Fibroblast of lung (primary cell): Measurements from ENCODE around the gene IFNG-AS1. TPM values are rescaled to one million over a fixed set of nuclear protein-coding genes. Genes with fewer than 3 reads are reported as not detected.
A peak's percentile ranks its signal among the peaks of the same experiment; 100 is the strongest.

ENCODE experiments used
- DNase-seq, 2 donors: peaks; one replicate each; pipeline versions ENCODE4 v3.0.0 to v3.0.0-alpha.2; 2010; ENCODE audit warnings: low read depth in 2 of 2
- H2AFZ ChIP-seq: 2 replicates; pipeline ENCODE4 v1.5.1; 2012; ENCODE audit warnings: low read length, control low read depth, inconsistent platforms
- H3K27ac ChIP-seq: 2 replicates; pipeline ENCODE4 v1.5.1; 2011; ENCODE audit warnings: low read length, control low read depth; ENCODE audit not compliant: insufficient read depth
- H3K27me3 ChIP-seq: 2 replicates; pipeline ENCODE4 v1.5.1; 2011; ENCODE audit warnings: mild to moderate bottlenecking, low read length; ENCODE audit not compliant: control insufficient read depth, insufficient read depth
- H3K36me3 ChIP-seq: 2 replicates; pipeline ENCODE4 v1.5.1; 2011; ENCODE audit warnings: low read length; ENCODE audit not compliant: control insufficient read depth, insufficient read depth
- H3K4me1 ChIP-seq: 2 replicates; pipeline ENCODE4 v1.5.1; 2011; ENCODE audit warnings: low read length; ENCODE audit not compliant: control insufficient read depth, insufficient read depth; ENCODE audit errors: extremely low read depth
- H3K4me2 ChIP-seq: 2 replicates; pipeline ENCODE4 v1.5.1; 2011; ENCODE audit warnings: low read length, control low read depth; ENCODE audit not compliant: insufficient read depth; ENCODE audit errors: extremely low read depth
- H3K4me3 ChIP-seq, 4 experiments: fragments of 200-600 bp in 1 of 4; sonication (generic) in 1 of 4; replicated peaks in 1 of 4; 2 replicates each; pipeline ENCODE4 v1.5.1; 2011 to 2016; ENCODE audit warnings: low read length in 4 of 4, low read depth in 3 of 4, mild to moderate bottlenecking in 3 of 4, control low read depth in 2 of 4, inconsistent platforms in 1 of 4, mixed read lengths in 1 of 4; ENCODE audit not compliant: insufficient read depth in 1 of 4; ENCODE audit errors: control extremely low read depth in 1 of 4
- H3K79me2 ChIP-seq: 2 replicates; pipeline ENCODE4 v1.5.1; 2012; ENCODE audit warnings: mild to moderate bottlenecking, low read length, inconsistent platforms; ENCODE audit not compliant: control insufficient read depth, insufficient read depth
- H3K9ac ChIP-seq: 2 replicates; pipeline ENCODE4 v1.5.1; 2011; ENCODE audit warnings: mild to moderate bottlenecking, low read length, control low read depth; ENCODE audit not compliant: insufficient read depth
- H3K9me3 ChIP-seq: 2 replicates; pipeline ENCODE4 v1.5.1; 2012; ENCODE audit warnings: low read depth, low read length; ENCODE audit not compliant: control insufficient read depth, insufficient read depth
- H4K20me1 ChIP-seq: 2 replicates; pipeline ENCODE4 v1.5.1; 2011; ENCODE audit warnings: low read length; ENCODE audit not compliant: control insufficient read depth, insufficient read depth; ENCODE audit errors: extremely low read depth
- EZH2 ChIP-seq: IDR thresholded peaks from 2 replicates; pipeline ENCODE4 v1.5.1; 2012; ENCODE audit warnings: low read length, control low read depth, mild to moderate bottlenecking; ENCODE audit errors: missing control alignments
- polyA plus RNA-seq, 2 donors: library from polyadenylated mRNA; depleted of rRNA in 1 of 2; stranded (reverse) in 1 of 2; unstranded in 1 of 2; fragments of >200 nt; gene quantifications; 2 replicates each; pipeline ENCODE4 v1.2.1, GENCODE V29; 2011 to 2012; ENCODE audit warnings: missing spikeins in 1 of 2
- total RNA-seq: library from RNA; depleted of rRNA; stranded (reverse); fragments of >200 nt; gene quantifications from 2 replicates; pipeline ENCODE4 v1.2.1, GENCODE V29; 2014
- TF ChIP-seq, protein P1 (sequence below), 2 donors: IDR thresholded peaks in 1 of 2; conservative IDR thresholded peaks in 1 of 2; 1 replicate in 1 of 2; 2 replicates in 1 of 2; pipeline ENCODE4 v1.5.1; 2011 to 2012; ENCODE audit warnings: low read length in 2 of 2, control low read depth in 1 of 2, inconsistent platforms in 1 of 2, low read depth in 1 of 2, mild to moderate bottlenecking in 1 of 2

IFNG-AS1 gene
- total and polyA plus RNA-seq, 2 donors (not counting 1 experiment from before 2014, with no cell fraction given) = not detected

DNA sequence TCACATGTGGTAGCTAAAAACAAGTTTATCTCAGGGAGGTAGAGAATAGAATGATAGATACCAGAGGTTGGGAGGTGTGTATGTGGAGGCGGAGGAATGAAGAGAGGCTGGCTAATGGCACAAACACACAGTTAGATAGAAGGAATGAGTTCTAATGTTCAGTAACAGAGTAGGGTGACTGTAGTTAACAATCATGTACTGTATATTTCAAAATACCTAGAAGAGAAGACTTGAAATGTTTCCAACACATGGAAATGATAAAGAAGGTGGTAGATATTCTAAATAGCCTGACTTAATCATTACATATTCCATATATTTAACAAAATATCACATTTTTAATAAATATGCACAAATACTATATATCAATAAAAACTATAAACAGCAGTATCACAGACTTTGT, 8.9 kb upstream of the IFNG-AS1 start:
- no peak for TF ChIP-seq EZH2
- TF ChIP-seq, protein P1, sequence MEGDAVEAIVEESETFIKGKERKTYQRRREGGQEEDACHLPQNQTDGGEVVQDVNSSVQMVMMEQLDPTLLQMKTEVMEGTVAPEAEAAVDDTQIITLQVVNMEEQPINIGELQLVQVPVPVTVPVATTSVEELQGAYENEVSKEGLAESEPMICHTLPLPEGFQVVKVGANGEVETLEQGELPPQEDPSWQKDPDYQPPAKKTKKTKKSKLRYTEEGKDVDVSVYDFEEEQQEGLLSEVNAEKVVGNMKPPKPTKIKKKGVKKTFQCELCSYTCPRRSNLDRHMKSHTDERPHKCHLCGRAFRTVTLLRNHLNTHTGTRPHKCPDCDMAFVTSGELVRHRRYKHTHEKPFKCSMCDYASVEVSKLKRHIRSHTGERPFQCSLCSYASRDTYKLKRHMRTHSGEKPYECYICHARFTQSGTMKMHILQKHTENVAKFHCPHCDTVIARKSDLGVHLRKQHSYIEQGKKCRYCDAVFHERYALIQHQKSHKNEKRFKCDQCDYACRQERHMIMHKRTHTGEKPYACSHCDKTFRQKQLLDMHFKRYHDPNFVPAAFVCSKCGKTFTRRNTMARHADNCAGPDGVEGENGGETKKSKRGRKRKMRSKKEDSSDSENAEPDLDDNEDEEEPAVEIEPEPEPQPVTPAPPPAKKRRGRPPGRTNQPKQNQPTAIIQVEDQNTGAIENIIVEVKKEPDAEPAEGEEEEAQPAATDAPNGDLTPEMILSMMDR (conservative IDR thresholded peaks at IDR 0.05 in 1 of 2, IDR thresholded peaks at IDR 0.05 in 1 of 2; ENCODE audit: low read depth in 1 of 2, low read length in 2 of 2) = no peak
- H3K27ac ChIP-seq = no peak overlapping the region
- H3K27me3 ChIP-seq = peaks cover 3% of the 10 kb centered on the region
- no peak for DNase-seq
- no peak overlapping the region for H3K4me3 ChIP-seq
- H4K20me1 ChIP-seq = no peaks in the 10 kb centered on the region
- no peaks in the 10 kb centered on the region for H3K9me3 ChIP-seq
- no peaks in the 10 kb centered on the region for H3K79me2 ChIP-seq
- no peak overlapping the region for H3K4me2 ChIP-seq
- H3K36me3 ChIP-seq = no peaks in the 10 kb centered on the region
- H3K9ac ChIP-seq = no peak overlapping the region
- peaks cover 2% of the 10 kb centered on the region for H3K4me1 ChIP-seq
- no peak overlapping the region for H2AFZ ChIP-seq

DNA sequence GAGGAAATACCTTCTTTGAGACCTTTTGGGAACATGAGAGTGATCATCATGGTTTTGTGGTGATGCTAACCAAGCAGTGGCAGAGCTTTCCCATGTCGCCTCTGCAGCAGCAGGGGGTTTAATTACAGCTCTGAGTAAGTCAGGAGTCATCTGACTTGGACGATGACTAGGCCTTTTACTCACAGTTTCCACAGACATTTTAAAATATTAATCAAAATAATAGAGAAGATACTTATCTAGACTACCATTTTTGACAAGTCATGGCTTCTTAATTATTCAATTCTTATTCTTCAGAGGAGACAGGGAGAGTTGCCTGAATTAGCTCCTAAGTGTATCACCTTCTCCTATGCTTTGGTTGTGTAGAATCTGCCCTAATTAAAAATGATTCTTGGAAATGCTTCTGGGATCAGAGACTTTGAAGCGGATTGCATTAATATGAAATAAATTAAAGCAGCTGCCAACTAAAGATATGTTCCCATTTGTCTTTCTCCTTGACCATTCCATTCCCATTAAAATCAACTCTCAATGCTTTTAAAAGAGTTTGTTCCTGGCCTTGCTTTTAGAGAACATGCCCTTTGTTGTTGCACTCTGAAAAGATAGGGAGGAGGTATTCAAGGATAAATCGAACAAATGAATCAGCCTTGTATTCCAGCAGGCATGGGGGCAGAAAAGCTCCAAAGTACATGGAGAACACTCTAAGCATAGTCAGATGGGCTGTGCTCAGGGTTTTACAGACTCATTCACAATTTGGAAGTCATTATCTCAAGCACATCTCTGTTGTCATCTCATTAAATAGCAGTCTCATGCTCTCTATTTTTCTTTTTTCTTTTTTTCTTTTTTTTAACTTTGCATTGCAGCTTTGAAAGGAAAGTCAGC, 7.7 kb upstream of the IFNG-AS1 start:
- no peaks in the 10 kb centered on the region for H3K36me3 ChIP-seq
- no peaks in the 10 kb centered on the region for H3K27me3 ChIP-seq
- H3K9me3 ChIP-seq = no peaks in the 10 kb centered on the region
- no peaks in the 10 kb centered on the region for H4K20me1 ChIP-seq
- DNase-seq = peak; percentile 74 to 96
- no peaks in the 10 kb centered on the region for H3K79me2 ChIP-seq
- no peak overlapping the region for H3K9ac ChIP-seq
- no peak overlapping the region for H3K4me2 ChIP-seq
- peak overlapping the region; percentile 15 for H3K27ac ChIP-seq
- no peak overlapping the region for H3K4me3 ChIP-seq
- TF ChIP-seq, protein P1 (conservative IDR thresholded peaks at IDR 0.05 in 1 of 2, IDR thresholded peaks at IDR 0.05 in 1 of 2; ENCODE audit: low read depth in 1 of 2, low read length in 2 of 2) = no peak
- no peak for TF ChIP-seq EZH2
- H2AFZ ChIP-seq = no peak overlapping the region
- H3K4me1 ChIP-seq = peaks cover 2% of the 10 kb centered on the region

DNA sequence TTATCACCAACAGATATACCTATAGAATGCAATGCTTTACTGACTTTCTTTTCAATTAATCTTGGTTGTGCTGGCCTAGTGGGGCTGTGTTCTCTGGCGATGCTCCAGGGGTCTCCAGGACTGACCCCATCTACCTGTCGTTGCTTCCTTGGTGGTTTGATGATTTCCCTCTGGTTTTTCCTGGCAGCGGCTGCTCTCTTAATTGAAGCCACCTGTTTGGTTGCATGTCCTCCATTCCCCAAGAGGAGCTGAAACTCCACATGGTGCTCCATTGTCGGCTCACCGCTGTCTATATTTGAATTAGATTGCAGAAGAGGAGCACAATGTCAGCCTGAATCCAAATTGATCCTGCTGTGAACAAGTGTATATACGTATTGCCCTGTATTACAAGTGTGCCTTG, 7.1 kb upstream of the IFNG-AS1 start:
- Histone ChIP-seq H3K27ac (no peak overlapping the region), H4K20me1 (no peaks in the 10 kb centered on the region), H3K9me3 (no peaks in the 10 kb centered on the region), H3K4me2 (no peak overlapping the region), H3K27me3 (no peaks in the 10 kb centered on the region), H2AFZ (no peak overlapping the region), H3K4me1 (peaks cover 2% of the 10 kb centered on the region), H3K79me2 (no peaks in the 10 kb centered on the region), H3K4me3 (no peak overlapping the region), H3K36me3 (no peaks in the 10 kb centered on the region), H3K9ac (no peak overlapping the region)
- DNase-seq = peak in 1 of 2 donors; percentile 39
- no peak for TF ChIP-seq EZH2
- TF ChIP-seq, protein P1 (conservative IDR thresholded peaks at IDR 0.05 in 1 of 2, IDR thresholded peaks at IDR 0.05 in 1 of 2; ENCODE audit: low read depth in 1 of 2, low read length in 2 of 2) = no peak
